ENCODE measurements around the gene GBA3.

DNA sequence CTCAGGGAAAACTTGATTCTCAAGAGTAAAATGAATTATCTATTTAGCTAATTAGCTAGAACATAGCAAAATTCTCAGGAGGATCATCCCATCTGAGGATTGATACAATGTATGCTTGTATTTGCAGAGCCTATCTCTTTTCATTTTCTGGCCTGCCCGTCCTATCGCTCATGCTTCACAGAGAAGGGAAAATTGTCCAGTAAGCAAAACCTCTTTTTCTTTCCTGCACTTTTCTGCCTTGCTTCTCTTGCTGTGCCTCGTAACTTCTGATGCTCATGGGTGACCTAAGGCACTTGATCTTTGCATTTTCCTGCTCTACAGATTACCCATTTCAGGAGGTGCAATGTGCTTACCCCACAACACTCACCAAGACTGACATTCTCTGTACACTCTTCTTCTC is 88.1 kb downstream of the GBA3 start:
- TF ChIP-seq, protein P1, sequence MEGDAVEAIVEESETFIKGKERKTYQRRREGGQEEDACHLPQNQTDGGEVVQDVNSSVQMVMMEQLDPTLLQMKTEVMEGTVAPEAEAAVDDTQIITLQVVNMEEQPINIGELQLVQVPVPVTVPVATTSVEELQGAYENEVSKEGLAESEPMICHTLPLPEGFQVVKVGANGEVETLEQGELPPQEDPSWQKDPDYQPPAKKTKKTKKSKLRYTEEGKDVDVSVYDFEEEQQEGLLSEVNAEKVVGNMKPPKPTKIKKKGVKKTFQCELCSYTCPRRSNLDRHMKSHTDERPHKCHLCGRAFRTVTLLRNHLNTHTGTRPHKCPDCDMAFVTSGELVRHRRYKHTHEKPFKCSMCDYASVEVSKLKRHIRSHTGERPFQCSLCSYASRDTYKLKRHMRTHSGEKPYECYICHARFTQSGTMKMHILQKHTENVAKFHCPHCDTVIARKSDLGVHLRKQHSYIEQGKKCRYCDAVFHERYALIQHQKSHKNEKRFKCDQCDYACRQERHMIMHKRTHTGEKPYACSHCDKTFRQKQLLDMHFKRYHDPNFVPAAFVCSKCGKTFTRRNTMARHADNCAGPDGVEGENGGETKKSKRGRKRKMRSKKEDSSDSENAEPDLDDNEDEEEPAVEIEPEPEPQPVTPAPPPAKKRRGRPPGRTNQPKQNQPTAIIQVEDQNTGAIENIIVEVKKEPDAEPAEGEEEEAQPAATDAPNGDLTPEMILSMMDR (conservative IDR thresholded peaks at IDR 0.05), result no peak
- no peak for TF ChIP-seq ZFX (IDR thresholded peaks at IDR 0.05)

Data from C4-2B (cell line).